AG09319 (cell line): Measurements from ENCODE around the gene CD14.

ENCODE experiments used
- DNase-seq: peaks from one replicate; pipeline ENCODE4 v3.0.0-alpha.2; 2010; ENCODE audit warnings: low read depth; ENCODE audit errors: extremely low read depth
- CTCF ChIP-seq: IDR thresholded peaks from 2 replicates; pipeline ENCODE4 v1.5.1; 2011; ENCODE audit warnings: low read depth, mild to moderate bottlenecking, inconsistent platforms, low read length, moderate library complexity

CD14 gene

GRCh38 chr5:140591747-140592372, 41.1 kb downstream of the CD14 start:
- DNase-seq = no peak
- no peak for TF ChIP-seq CTCF

DNA sequence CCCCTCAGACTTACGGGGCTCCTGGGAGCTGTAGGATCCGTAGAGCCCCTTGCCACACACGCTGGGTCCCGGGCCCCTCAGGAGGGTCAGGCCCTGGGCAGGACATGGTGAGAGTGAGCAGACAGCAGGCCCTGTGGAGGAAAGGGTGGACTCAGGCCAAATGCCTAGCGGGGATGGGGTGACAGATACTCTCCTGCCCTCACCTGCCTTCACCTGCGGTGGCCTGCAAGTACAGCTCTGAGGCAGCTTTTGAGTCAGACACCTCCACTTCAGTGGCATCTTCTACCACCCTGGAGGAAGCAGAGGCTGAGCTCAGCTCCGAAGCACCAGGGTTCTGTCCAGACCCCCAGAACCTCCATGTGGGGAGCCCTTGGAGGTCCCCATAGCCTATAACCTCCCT, 42.1 kb downstream of the CD14 start:
- no peak for DNase-seq
- TF ChIP-seq CTCF = no peak

DNA sequence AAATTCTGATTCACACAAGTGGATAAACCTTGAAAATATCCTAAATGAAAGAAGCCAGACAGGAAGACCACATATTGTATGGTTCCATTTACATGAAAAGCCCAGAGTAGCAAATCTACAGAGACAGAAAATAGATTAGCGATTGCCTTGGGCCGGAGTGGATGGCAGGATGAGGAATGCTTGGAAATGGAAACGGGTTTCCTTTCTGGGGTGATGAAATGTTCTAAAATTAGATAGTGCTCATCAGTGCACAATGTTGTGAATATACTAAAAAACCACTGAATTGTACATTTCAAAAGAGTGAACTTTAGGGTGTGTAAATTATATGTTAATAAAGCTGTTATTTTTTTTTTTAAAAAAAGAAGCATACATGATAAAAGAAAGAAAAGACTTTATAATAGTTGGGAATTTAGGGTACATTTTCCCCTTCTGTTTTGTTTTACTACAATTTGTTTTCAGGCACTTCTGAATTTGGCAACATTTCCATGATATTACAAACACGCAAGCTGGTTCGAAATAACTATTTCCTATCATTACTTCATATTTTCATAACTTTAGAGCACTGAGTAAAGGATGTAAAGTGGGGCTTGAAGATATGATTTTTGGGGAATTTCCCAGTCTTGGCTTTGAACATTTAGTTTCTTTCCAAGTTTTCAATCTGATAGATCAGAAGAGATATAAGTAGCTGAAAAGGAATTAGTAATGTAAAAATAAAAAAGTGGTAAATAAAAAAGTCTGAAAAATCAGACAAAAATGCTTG, 44.5 kb downstream of the CD14 start:
- no peak for DNase-seq
- no peak for TF ChIP-seq CTCF

GRCh38 chr5:140587495-140587894, 45.5 kb downstream of the CD14 start:
- no peak for DNase-seq
- TF ChIP-seq CTCF = no peak
